ENCODE data around the gene AJAP1.

The AJAP1 gene

DNA sequence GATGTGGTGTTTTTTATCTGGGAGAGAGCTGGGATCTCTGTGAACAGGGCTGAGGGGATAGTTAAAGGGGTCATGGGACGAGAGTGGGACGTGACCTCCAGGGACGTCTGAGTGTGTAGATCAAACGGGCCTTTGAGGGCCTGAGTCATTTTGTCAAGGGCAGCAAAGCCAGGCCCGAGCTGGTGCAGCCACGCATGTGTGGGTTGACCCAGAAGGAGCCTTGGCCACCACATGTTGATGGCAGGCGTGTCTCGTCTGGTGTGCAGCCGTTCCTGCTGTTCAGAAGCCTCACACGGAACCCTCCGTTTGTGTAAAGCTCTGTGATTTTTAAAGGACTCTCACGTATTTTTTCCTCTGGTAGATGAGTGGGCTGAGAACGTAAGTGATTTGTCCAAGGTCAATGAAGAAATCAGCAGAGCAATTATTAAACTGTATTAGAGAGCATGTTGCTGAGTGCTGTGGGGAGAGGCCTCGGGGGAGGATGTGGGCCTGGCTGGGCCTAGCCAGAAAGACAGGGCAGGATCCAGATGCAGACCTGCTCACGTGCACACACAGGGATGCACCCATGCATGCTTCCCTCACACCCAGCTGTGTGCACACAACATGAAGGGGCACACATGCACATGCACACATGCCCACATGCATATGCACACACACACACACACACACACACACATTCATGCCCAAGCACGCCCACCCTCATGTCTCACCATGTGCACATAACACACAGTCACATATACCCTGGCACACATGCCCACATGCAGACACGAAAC lies 89.8 kb downstream of the AJAP1 start:
- no peak for DNase-seq

DNA sequence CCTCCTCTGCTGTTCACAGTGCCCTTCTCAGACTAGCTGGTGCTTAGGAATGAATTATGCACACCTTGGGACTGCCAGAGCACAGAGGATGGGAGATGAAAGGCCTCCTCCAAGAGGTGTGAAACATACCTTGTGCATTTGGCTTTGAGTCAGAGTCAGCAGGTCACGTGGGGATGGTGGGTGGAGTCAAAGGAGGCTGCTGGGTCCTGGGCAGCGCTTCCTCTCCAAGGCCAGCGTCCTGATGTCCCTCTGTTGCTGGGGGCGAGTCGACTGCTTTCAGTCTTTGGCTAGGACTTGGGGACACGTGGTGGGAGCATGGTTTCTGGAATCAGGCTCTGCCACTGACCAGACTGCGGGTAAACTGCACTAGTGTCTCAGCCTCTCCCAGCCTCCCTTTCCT lies 91.2 kb downstream of the AJAP1 start:
- no peak for DNase-seq

DNA sequence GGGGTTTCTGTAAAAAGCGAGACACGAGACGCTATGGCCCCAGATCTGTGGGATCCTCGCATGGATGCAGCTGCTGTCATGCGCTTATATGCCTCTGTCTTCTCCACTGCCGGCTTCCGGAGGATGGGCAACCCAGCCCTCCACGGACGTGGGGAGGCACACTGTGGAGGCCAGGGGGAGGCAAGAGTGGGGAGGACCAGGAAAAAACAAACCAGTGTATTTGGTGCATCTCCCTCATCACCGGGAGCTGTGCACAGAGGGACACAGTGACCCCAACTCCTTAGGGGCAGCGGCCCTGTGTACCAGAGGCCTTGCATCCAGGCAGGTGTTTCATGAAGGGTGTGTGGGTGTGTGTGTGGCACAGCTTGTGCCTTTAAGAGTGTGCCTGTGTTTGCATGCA lies 95.0 kb downstream of the AJAP1 start:
- no peak for DNase-seq

DNA sequence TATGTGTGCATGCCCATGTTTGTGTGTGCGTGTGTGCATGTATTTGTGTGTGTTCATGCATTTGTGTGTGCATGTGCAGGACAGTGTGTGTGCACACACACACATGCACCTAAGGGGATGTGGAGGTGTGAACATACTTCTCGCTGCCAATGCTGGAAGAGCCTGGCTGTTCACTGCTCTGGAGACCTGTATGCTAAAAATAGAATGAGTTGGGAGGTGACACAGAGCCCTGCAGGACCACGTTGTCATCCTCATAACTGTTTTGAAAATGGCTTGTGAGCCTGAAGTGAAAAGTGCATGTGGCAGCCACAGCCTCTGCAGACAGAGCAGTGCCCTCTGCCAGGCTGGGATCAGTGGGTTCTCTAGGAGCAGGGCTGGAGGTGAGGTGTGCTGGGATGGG lies 95.8 kb downstream of the AJAP1 start:
- DNase-seq, result no peak

DNA sequence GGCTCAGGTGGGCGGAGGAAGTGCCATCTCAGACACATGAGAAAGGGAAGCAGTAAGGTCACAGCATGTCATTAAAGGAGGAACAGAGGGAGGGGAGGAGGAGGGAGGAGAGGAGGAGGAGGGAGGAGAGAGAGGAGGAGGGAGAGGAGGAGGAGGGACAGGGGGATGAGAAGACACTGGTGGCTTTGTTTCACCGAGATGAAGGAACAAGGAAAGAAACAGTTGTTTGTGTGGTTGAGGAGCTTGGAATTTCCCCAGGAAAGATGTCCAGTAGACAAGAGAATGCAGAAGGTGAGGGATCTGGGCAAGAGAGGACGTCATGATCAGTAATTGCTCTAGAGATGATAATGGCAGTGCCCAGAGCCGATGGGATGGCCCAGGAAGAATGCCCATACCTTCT lies 97.7 kb downstream of the AJAP1 start:
- no peak for DNase-seq

DNA sequence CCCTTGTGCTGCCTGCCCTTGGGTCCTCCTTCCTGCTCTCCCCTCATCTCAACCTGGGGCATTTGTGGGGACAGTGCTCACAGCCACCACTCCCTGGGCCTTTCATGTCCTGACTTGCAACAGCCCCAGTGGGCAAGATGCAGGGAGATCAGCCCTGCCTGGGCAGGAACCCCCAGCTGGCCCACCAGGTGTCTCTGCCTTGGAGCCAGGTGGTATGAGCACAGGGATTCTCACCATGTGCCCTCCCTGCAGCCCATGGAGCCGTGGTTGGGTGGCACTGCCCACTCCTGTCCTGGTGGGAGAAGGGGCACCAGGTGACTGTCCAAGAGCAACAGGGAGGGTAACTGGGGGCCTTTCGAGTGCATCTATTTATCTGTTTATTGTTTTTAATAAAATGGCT lies 100.4 kb downstream of the AJAP1 start:
- DNase-seq, result no peak

DNA sequence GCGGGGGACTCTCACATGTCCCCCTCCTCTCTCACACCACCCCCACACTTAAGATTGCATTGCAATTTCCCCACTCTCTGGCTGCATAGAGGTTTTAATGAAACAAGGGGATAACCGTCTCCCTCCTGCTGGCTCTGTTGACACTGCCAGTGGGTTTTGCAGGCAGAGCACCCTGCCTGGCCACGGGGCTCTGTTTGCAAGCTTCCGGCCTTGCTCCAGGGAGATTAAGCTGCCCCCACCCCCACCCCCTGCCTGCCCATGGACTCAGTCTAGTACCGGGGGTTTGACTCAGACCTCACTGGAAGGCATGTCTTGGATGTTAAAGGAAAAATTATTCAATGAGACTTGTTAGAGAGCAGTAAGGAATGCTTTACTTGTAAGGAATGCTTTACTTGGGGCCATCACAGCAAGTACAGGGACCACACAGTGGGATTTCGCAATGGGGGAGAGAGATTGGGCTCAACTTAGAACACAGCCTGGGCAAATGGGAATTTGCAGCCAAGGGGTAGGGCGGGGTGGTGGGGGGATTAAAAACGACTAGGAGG lies 101.0 kb downstream of the AJAP1 start:
- DNase-seq, result no peak

DNA sequence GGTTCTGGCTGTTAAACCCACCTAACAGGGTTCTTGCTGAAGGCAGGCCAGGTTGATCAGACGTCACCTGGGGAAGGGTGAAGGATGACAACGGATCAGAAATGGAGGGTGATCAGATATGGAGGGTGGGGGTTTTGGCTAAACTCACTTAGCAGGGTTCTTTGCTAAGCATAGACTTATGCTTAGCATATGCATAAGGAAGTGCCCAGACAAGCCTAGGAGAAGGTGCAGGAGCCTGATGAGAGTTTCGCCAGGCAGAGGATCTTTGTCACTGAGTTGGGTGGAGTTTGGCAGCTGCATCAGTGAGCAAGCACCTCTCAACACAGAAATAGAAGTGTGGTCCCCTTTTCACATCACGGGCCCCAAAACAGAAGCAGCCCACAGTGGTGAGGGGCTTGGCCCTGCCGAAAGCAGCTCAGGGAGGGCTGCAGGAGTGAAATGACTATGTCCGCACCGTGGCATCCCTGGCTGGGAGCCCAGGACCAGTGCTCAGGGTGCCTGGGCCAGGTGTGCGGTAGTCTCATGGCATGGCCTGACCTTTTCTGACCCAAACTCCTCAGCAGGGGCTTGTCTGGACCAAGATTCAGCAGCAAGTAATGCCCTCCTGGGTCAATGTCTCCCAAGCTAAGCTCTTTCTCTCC lies 101.6 kb downstream of the AJAP1 start:
- no peak for DNase-seq

DNA sequence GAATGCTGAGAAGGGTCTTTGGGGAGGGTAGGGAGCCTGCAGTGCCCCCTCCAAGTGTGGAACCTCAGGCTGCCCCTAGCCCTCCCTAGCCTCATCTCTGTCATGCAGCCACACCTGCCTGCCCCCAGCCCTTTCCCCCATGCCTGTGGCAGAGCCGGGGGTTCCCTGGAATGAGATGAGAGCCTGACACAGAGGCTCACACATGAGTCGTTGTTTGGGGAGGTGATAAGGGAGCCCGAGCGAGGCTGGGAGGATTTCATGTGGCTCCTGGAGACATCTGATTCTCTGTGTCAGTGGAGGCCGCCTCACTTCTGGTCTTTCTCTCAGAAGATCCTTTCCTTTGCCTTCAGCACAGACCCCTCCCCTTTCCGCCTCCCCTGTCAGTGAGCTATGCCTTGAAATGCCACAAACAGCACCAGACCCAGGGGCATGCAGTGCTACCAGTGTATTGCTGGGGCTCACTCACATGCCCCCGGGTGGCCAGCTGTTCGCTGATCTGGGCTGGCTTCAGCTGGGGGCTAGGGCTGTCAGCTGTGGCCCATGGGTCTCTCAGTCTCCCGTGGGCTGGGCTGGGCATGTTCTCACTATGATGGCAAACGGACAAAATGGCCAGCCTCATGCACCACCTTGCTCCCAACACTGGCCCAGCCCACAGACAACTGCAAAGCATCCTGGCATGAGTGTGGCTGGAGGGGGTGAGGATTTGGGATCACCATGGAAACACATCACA lies 102.6 kb downstream of the AJAP1 start:
- DNase-seq, result no peak

DNA sequence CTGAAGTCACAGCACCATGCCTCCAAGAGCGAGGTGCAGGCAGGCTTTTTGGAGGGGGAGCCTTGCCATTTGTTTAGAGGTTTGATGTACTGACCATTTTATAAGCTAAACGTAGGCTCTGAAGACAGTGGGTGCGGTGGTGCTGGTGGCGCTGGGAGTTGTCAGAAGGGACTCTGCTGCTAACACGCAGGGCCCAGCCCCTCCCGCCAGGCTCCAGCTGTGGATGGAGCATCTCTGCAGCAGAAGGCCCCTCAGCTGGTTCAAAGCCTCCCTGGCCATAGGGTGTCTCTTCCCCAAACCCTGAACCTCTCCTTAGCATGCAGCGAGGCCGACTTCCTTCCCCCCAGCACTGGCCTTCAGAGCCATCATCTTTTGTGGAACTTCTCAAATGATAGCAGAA lies 105.3 kb downstream of the AJAP1 start:
- DNase-seq, result no peak

DNA sequence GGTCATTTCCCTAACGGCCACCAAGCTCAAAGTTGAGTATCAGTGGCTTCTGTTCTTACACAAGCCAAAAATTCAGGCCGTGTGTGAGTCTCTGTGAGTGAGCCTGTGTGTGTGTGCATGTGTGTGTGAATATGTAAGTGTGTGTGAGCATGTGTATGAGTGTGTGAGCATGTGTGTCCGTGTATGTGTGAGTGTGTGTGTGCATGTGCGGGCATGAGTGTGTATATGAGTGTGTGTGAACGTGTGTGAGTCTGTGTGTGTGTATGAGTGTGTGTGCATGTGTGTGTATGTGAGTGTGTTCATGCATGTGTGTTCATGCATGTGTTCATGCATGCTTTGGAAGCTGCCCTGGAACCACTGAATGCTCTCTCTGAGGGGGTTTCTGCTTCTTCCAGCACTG lies 105.7 kb downstream of the AJAP1 start:
- DNase-seq, result no peak

DNA sequence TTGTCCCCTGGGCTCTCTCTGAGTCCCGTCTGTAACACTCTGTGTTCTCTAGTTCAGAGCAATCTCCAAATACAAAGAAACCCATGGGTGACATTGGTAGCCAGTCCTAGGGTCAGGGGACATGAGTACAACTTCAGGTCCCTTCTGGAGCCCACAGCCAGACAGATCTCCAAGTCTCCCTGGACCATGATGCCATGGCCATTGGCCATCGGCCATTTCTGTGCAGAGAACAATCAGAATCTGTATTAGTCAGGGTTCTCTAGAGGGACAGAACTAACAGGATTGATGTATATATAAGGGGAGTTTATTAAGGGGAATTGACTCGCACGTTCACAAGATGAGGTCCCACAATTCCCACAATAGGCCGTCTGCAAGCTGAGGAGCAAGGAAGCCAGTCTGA lies 106.9 kb downstream of the AJAP1 start:
- no peak for DNase-seq

DNA sequence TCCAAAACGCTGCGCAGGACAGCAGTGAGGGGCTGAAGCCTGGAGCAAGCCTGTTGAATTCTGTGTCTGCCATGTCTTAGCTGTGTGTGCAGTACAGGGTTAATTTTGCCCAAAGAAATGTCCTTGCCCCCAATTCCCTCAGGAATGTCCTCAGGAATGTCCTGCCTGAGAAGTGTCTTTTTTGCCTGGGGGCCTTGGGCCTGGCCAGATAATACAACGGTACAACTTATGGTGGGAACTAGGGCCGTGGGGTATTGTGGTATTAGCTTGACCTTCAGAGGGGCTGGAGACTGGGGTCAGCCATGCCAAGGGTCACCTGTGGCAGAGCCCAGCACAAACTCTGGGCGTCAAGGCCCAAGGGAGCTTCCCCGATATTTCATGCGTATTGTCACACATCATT lies 107.7 kb downstream of the AJAP1 start:
- no peak for DNase-seq

DNA sequence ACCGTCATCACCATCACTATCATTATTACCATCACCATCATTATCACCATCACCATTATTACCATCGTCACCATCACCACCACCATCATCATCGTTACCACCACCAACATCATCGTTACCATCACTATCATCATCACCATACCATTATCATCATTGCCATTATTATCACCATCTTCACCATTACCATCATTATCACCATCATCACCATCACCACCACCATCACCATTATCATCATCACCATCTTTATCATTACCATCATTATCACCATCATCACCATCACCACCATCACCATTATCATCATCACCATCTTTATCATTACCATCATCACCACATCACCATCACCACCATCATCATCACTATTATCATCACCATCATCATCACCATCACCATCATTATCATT lies 112.9 kb downstream of the AJAP1 start:
- no peak for DNase-seq

DNA sequence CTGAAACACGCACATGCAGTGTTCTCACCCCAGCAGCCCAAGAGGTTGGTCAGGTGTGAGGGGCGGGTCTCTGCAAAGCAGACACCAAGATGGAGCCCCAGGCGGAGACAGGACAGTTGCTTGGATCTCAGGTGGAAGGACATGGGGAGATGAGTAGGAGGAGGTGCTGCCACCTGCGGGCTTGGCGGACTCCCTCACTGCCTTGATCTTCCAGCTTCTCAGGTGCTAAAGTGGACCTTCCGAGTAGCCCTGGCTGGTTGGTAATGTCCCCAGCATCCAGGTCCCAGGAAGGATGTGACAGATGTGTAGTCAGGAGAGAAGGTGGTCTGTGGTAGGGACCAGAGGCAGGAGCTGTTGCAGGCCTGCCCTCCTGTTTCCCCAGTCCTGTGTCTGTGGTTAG lies 114.1 kb downstream of the AJAP1 start:
- no peak for DNase-seq

DNA sequence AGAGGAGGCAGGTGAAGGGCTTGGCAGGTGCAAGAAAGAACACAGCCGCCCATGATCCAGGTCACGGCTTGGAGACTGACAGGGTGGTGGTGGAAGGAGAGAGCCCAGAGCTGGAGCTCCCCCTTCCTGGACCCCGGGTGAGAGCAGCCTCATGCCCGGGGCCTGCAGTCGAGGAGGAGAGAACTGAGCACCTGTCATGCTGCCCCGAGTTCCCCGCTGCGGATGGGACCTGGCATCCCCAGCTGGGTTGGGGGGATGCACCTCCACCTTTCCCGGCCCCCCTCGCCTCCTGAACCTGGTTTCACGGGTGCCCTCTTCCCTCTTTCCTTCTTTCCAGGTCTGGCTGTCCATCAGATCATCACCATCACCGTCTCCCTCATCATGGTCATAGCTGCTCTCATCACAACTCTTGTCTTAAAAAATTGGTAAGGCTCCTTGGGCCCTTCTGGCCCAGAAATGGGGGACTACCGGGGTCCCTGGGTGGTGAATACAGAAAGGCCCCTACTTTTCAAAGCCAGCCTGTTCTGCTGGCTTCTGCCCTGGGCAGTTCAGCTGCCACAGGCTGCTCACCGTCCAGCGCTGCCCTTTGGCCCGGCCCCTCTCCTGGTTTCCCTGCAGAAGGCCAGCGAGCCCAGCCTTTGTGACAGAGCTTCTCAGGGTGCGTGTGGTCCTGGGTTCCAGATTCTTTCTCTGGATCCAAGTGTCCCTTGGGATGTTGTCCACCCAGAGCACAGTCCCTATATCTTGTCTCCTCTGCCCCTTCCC lies 115.3 kb downstream of the AJAP1 start:
- no peak for DNase-seq

DNA sequence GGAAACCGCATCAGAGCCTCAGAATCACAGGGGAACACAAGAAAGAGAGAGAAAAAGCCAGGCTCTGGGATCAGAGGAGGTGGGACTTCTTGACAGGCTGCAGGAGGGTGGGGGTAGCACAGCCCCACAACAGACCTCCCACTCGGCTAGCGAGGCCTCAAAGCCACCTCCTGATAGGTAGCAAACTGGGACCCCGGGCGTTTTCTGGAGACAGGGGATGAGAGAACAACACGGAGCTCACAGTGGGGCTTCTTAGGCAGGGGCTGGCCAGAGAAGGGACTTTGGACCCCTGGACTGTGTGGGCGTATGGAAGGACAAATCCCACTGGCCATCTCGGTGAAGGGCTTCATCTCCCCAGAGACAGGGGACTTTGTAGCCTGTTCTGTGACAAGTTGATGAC lies 116.3 kb downstream of the AJAP1 start:
- DNase-seq, result no peak

DNA sequence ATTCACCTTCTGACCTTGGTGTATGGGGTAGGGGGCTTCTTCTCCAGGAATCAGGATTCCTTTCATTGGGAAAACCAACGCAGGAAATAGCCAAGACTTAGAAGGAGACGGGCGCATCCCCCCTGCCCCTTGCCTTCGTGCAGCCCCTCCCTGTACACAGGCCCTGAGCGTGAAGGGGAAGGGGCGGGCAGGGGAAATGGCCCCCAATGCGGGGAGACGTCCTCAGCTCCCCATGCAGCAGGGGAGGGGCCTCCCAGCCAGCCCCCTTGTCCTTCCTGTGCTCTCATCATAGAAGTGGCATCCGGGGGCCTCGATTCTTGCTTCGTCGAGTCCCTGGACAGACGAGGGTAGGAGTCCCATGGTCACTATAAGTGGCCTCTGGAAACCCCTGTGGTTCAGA lies 116.9 kb downstream of the AJAP1 start:
- DNase-seq, result no peak

DNA sequence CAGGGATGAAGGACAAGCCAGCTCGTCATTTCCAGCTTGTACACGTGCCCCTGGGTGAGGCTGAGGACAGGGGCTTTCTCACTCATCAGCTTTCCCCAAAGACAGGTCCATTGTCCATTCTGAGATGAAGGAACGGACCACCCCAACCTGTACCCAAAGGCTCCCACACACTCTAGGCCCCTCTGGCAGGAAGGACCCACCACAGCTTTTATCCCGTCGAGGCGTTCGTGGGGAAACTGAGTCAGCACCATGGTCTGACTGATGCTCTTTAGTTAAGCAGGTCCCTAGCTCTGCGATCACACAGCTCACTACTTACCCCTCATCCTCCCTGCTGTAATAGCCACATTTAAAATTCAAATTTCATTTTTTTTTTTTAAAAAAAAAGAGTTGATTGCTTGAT lies 117.3 kb downstream of the AJAP1 start:
- no peak for DNase-seq

DNA sequence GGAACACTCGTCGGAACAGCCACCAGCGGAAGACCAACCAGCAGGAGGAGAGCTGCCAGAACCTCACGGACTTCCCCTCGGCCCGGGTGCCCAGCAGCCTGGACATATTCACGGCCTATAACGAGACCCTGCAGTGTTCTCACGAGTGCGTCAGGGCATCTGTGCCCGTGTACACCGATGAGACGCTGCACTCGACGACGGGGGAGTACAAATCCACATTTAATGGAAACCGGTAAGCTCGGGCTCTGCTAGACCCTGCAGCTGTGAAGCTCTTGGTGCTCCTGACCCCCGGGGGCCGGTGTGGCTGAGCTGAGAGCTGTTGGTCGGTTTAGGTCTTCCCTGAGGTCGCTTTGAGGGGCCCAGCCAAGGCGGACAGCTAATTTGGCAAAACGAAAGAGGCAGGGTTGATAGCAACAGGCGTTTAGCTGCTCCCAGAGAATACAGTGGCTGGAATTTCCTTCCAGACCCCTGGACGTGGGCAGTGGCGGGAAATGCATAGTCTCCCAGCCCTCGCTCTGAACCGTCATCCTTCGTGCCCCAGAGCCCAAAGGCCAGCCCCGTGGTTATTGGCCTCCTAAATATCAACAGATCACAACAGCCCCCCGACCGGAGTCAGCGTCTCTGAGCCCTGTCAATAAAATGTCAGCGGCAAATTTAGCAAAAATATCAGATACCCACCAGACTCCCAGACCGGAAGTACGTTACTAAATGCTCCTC lies 118.0 kb downstream of the AJAP1 start:
- no peak for DNase-seq

DNA sequence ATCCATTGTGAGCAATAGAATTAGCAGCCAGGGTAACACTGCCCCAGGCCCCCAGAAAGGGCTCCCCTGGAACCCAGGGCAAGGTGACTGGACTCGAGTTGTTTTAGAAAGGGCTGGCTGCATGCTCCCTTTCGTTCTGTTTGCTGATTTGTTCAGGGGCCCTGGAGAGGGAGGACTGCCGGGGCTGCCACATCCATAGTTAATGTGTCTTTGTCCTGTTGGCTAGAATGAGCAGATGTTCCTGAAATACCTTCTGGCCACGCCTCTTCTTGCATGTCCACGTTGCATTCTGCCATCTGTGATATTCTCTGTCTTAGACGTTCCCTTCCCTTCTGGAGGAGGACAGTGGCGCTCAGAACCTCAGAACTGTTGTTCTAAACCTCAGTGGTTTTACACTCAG lies 118.8 kb downstream of the AJAP1 start:
- no peak for DNase-seq

DNA sequence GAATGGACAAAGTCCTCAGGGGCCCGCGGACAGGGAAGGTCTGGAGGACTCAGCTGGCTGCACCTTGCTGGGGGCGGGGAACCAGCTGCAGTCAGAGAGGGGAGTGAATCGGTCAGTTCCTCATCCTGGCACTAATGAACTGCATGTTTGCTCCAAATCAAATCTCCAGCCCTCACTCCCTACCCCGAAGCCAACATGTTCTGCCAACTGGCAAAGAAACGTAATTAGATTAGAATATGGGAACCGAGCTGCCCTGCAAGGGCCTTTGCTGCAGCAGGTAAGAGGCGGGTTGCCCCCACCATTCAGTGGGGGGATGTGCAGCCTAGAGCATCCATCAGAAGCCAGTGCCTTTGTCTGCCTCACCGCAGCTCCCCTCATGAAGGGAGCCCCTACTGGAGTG lies 121.1 kb downstream of the AJAP1 start:
- DNase-seq, result no peak

DNA sequence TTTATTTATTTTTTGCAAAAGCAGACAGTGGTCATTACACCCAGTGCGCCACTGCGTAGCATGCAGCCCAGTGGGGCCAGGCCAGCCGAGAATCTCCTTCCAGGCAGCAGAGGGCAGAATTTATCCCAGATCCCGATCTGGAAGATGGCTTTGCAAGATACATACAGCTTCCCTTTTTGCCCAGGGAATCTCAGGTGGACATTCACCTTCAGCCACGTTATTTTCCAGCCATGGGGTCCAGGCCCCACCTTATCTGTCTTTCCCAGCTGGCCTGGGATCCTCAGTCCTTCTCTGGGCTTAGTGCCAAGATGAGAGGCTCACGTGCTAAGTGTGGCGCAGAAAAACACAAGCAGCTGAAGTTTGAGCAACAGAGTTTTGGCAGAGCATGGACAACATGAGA lies 123.6 kb downstream of the AJAP1 start:
- no peak for DNase-seq
